ENCODE data around the gene CYRIA.

The CYRIA gene

GRCh38 chr2:16647992-16648617 lies 17.5 kb downstream of the CYRIA start:
- no peaks in the 10 kb centered on the region for H3K27me3 ChIP-seq (ENCODE audit: low read depth, low read length)
- H3K4me1 ChIP-seq (ENCODE audit: control insufficient read depth in 1 of 2, insufficient read depth in 2 of 2, low read length in 2 of 2): peaks cover 27 to 35% of the 10 kb centered on the region in 2 donors
- no peak overlapping the region for H3K27ac ChIP-seq (ENCODE audit: low read length)
- H3K9me3 ChIP-seq (ENCODE audit: control insufficient read depth in 1 of 2, low read length in 2 of 2): no peaks in the 10 kb centered on the region
- H3K4me3 ChIP-seq (ENCODE audit: low read depth in 1 of 2, low read length in 2 of 2): no peak overlapping the region
- no peaks in the 10 kb centered on the region for H3K36me3 ChIP-seq (ENCODE audit: control insufficient read depth in 1 of 2, insufficient read depth in 2 of 2, low read length in 2 of 2)

- H3K36me3 ChIP-seq (ENCODE audit: control insufficient read depth in 1 of 2, insufficient read depth in 2 of 2, low read length in 2 of 2): no peaks in the 10 kb centered on the region
- H3K27me3 ChIP-seq (ENCODE audit: low read depth, low read length): no peaks in the 10 kb centered on the region
- H3K9me3 ChIP-seq (ENCODE audit: control insufficient read depth in 1 of 2, low read length in 2 of 2): no peaks in the 10 kb centered on the region
- no peak overlapping the region for H3K4me3 ChIP-seq (ENCODE audit: low read depth in 1 of 2, low read length in 2 of 2)
- H3K4me1 ChIP-seq (ENCODE audit: control insufficient read depth in 1 of 2, insufficient read depth in 2 of 2, low read length in 2 of 2): peaks cover 14 to 20% of the 10 kb centered on the region in 2 donors
- no peak overlapping the region for H3K27ac ChIP-seq (ENCODE audit: low read length)
These were observed 19.7 kb downstream of the CYRIA start for GRCh38 chr2:16645775-16646559.

GRCh38 chr2:16645088-16645487 lies 20.5 kb downstream of the CYRIA start:
- no peak overlapping the region for H3K4me3 ChIP-seq (ENCODE audit: low read depth in 1 of 2, low read length in 2 of 2)

GRCh38 chr2:16644221-16644925 lies 21.3 kb downstream of the CYRIA start:
- Histone ChIP-seq H3K36me3 (ENCODE audit: control insufficient read depth in 1 of 2, insufficient read depth in 2 of 2, low read length in 2 of 2) (no peaks in the 10 kb centered on the region), H3K9me3 (ENCODE audit: control insufficient read depth in 1 of 2, low read length in 2 of 2) (no peaks in the 10 kb centered on the region), H3K27ac (ENCODE audit: low read length) (no peak overlapping the region), H3K27me3 (ENCODE audit: low read depth, low read length) (no peaks in the 10 kb centered on the region), H3K4me3 (ENCODE audit: low read depth in 1 of 2, low read length in 2 of 2) (no peak overlapping the region), H3K4me1 (ENCODE audit: control insufficient read depth in 1 of 2, insufficient read depth in 2 of 2, low read length in 2 of 2) (peaks cover 0 to 21% of the 10 kb centered on the region in 2 donors)

More at GRCh38 chr2:16645088-16645487, 20.5 kb downstream of the CYRIA start:
- H3K27me3 ChIP-seq (ENCODE audit: low read depth, low read length): no peaks in the 10 kb centered on the region
- no peak overlapping the region for H3K27ac ChIP-seq (ENCODE audit: low read length)
- H3K36me3 ChIP-seq (ENCODE audit: control insufficient read depth in 1 of 2, insufficient read depth in 2 of 2, low read length in 2 of 2): no peaks in the 10 kb centered on the region
- H3K9me3 ChIP-seq (ENCODE audit: control insufficient read depth in 1 of 2, low read length in 2 of 2): no peaks in the 10 kb centered on the region
- peaks cover 7 to 20% of the 10 kb centered on the region in 2 donors for H3K4me1 ChIP-seq (ENCODE audit: control insufficient read depth in 1 of 2, insufficient read depth in 2 of 2, low read length in 2 of 2)

GRCh38 chr2:16643099-16643498 lies 22.5 kb downstream of the CYRIA start:
- H3K4me1 ChIP-seq (ENCODE audit: control insufficient read depth in 1 of 2, insufficient read depth in 2 of 2, low read length in 2 of 2): peaks cover 0 to 25% of the 10 kb centered on the region in 2 donors
- H3K4me3 ChIP-seq (ENCODE audit: low read depth in 1 of 2, low read length in 2 of 2): no peak overlapping the region
- no peak overlapping the region for H3K27ac ChIP-seq (ENCODE audit: low read length)
- H3K9me3 ChIP-seq (ENCODE audit: control insufficient read depth in 1 of 2, low read length in 2 of 2): no peaks in the 10 kb centered on the region
- H3K27me3 ChIP-seq (ENCODE audit: low read depth, low read length): no peaks in the 10 kb centered on the region
- no peaks in the 10 kb centered on the region for H3K36me3 ChIP-seq (ENCODE audit: control insufficient read depth in 1 of 2, insufficient read depth in 2 of 2, low read length in 2 of 2)

GRCh38 chr2:16642088-16642487 lies 23.5 kb downstream of the CYRIA start:
- H3K4me1 ChIP-seq (ENCODE audit: control insufficient read depth in 1 of 2, insufficient read depth in 2 of 2, low read length in 2 of 2): peaks cover 0 to 25% of the 10 kb centered on the region in 2 donors

GRCh38 chr2:16641509-16641908 lies 24.1 kb downstream of the CYRIA start:
- no peaks in the 10 kb centered on the region for H3K36me3 ChIP-seq (ENCODE audit: control insufficient read depth in 1 of 2, insufficient read depth in 2 of 2, low read length in 2 of 2)
- no peaks in the 10 kb centered on the region for H3K9me3 ChIP-seq (ENCODE audit: control insufficient read depth in 1 of 2, low read length in 2 of 2)
- peaks cover 0 to 25% of the 10 kb centered on the region in 2 donors for H3K4me1 ChIP-seq (ENCODE audit: control insufficient read depth in 1 of 2, insufficient read depth in 2 of 2, low read length in 2 of 2)
- no peak overlapping the region for H3K27ac ChIP-seq (ENCODE audit: low read length)
- no peak overlapping the region for H3K4me3 ChIP-seq (ENCODE audit: low read depth in 1 of 2, low read length in 2 of 2)
- no peaks in the 10 kb centered on the region for H3K27me3 ChIP-seq (ENCODE audit: low read depth, low read length)

More at GRCh38 chr2:16642088-16642487, 23.5 kb downstream of the CYRIA start:
- H3K4me3 ChIP-seq (ENCODE audit: low read depth in 1 of 2, low read length in 2 of 2): no peak overlapping the region
- H3K27me3 ChIP-seq (ENCODE audit: low read depth, low read length): no peaks in the 10 kb centered on the region
- no peaks in the 10 kb centered on the region for H3K9me3 ChIP-seq (ENCODE audit: control insufficient read depth in 1 of 2, low read length in 2 of 2)
- no peaks in the 10 kb centered on the region for H3K36me3 ChIP-seq (ENCODE audit: control insufficient read depth in 1 of 2, insufficient read depth in 2 of 2, low read length in 2 of 2)
- H3K27ac ChIP-seq (ENCODE audit: low read length): no peak overlapping the region

- Histone ChIP-seq H3K36me3 (ENCODE audit: control insufficient read depth in 1 of 2, insufficient read depth in 2 of 2, low read length in 2 of 2) (no peaks in the 10 kb centered on the region), H3K9me3 (ENCODE audit: control insufficient read depth in 1 of 2, low read length in 2 of 2) (no peaks in the 10 kb centered on the region), H3K4me3 (ENCODE audit: low read depth in 1 of 2, low read length in 2 of 2) (no peak overlapping the region), H3K27me3 (ENCODE audit: low read depth, low read length) (no peaks in the 10 kb centered on the region), H3K4me1 (ENCODE audit: control insufficient read depth in 1 of 2, insufficient read depth in 2 of 2, low read length in 2 of 2) (peaks cover 0 to 25% of the 10 kb centered on the region in 2 donors), H3K27ac (ENCODE audit: low read length) (no peak overlapping the region)
These were observed 24.8 kb downstream of the CYRIA start for GRCh38 chr2:16640867-16641266.

GRCh38 chr2:16640001-16640700 lies 25.5 kb downstream of the CYRIA start:
- peaks cover 0 to 25% of the 10 kb centered on the region in 2 donors for H3K4me1 ChIP-seq (ENCODE audit: control insufficient read depth in 1 of 2, insufficient read depth in 2 of 2, low read length in 2 of 2)
- no peak overlapping the region for H3K4me3 ChIP-seq (ENCODE audit: low read depth in 1 of 2, low read length in 2 of 2)
- no peak overlapping the region for H3K27ac ChIP-seq (ENCODE audit: low read length)
- no peaks in the 10 kb centered on the region for H3K36me3 ChIP-seq (ENCODE audit: control insufficient read depth in 1 of 2, insufficient read depth in 2 of 2, low read length in 2 of 2)
- no peaks in the 10 kb centered on the region for H3K27me3 ChIP-seq (ENCODE audit: low read depth, low read length)
- H3K9me3 ChIP-seq (ENCODE audit: control insufficient read depth in 1 of 2, low read length in 2 of 2): no peaks in the 10 kb centered on the region

- Histone ChIP-seq H3K27me3 (ENCODE audit: low read depth, low read length) (no peaks in the 10 kb centered on the region), H3K9me3 (ENCODE audit: control insufficient read depth in 1 of 2, low read length in 2 of 2) (no peaks in the 10 kb centered on the region), H3K27ac (ENCODE audit: low read length) (no peak overlapping the region), H3K4me3 (ENCODE audit: low read depth in 1 of 2, low read length in 2 of 2) (no peak overlapping the region), H3K4me1 (ENCODE audit: control insufficient read depth in 1 of 2, insufficient read depth in 2 of 2, low read length in 2 of 2) (peaks cover 0 to 25% of the 10 kb centered on the region in 2 donors), H3K36me3 (ENCODE audit: control insufficient read depth in 1 of 2, insufficient read depth in 2 of 2, low read length in 2 of 2) (no peaks in the 10 kb centered on the region)
These were observed 26.2 kb downstream of the CYRIA start for GRCh38 chr2:16639431-16639830.

- Histone ChIP-seq H3K27me3 (ENCODE audit: low read depth, low read length) (no peaks in the 10 kb centered on the region), H3K27ac (ENCODE audit: low read length) (no peak overlapping the region), H3K4me1 (ENCODE audit: control insufficient read depth in 1 of 2, insufficient read depth in 2 of 2, low read length in 2 of 2) (peaks cover 0 to 25% of the 10 kb centered on the region in 2 donors), H3K36me3 (ENCODE audit: control insufficient read depth in 1 of 2, insufficient read depth in 2 of 2, low read length in 2 of 2) (no peaks in the 10 kb centered on the region), H3K9me3 (ENCODE audit: control insufficient read depth in 1 of 2, low read length in 2 of 2) (no peaks in the 10 kb centered on the region), H3K4me3 (ENCODE audit: low read depth in 1 of 2, low read length in 2 of 2) (no peak overlapping the region)
These were observed 26.7 kb downstream of the CYRIA start for GRCh38 chr2:16638946-16639345.
